SH-SY5Y (cell line): ENCODE results near the gene ABCA6.

Experiments
- GATA2 ChIP-seq: IDR thresholded peaks from 2 replicates; pipeline ENCODE4 v1.6.1; 2011; ENCODE audit warnings: mild to moderate bottlenecking, low read depth, low read length
- GATA3 ChIP-seq: IDR thresholded peaks from 2 replicates; pipeline ENCODE4 v1.6.1; 2011; ENCODE audit warnings: low read depth, mild to moderate bottlenecking, low read length, moderate library complexity

DNA sequence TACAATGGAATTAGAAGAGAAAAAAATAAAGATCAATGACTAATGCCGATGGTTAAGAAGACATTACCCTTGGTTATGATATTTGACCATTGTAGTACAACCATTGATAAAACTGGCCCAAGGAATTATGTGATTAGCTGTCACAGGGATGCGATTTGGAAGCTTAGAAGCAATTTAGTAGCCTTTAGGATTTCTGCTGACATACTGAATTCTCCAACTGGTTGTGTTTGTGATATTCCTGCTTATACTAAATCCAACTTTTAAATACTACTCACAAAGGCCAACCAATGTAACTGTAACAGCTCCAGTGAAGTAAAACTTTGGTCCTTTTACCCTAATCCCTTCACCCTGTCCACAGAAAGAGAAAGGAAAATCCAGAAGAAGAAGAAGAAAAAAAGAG lies 31.4 kb upstream of the ABCA6 start:
- TF ChIP-seq GATA3 (no peak), GATA2 (no peak)
